Transverse colon (tissue), 4 donors: ENCODE data around the gene NCKAP5. TPM values are rescaled to one million over a fixed set of nuclear protein-coding genes. Genes with fewer than 3 reads are reported as not detected.

Experiments used
- DNase-seq: peaks from one replicate; pipeline ENCODE4 v3.0.0-alpha.2; 2019
- H3K27ac ChIP-seq, 4 donors: fragments of 200-600 bp; sonication (generic); 2 replicates each; pipeline ENCODE4 v1.5.1; 2016 to 2018; ENCODE audit warnings: inconsistent platforms in 4 of 4
- H3K27me3 ChIP-seq: fragments of 200-600 bp; sonication (generic); 2 replicates; pipeline ENCODE4 v1.5.1; 2017; ENCODE audit warnings: inconsistent platforms
- H3K36me3 ChIP-seq, 4 donors: fragments of 200-600 bp; sonication (generic); 2 replicates each; pipeline ENCODE4 v1.5.1; 2017 to 2019; ENCODE audit warnings: inconsistent platforms in 4 of 4
- H3K4me1 ChIP-seq, 4 donors: fragments of 200-600 bp; sonication (generic); 2 replicates each; pipeline ENCODE4 v1.5.1; 2017 to 2020; ENCODE audit warnings: inconsistent platforms in 4 of 4
- H3K4me3 ChIP-seq, 4 donors: fragments of 200-600 bp; sonication (generic); 1 replicate in 1 of 4; 2 replicates in 3 of 4; pipeline versions ENCODE4 v1.5.1 to v1.6.1; 2017 to 2019; ENCODE audit warnings: inconsistent platforms in 4 of 4
- H3K9me3 ChIP-seq, 2 donors: fragments of 200-600 bp; sonication (generic); 2 replicates each; pipeline ENCODE4 v1.5.1; 2017 to 2019; ENCODE audit warnings: inconsistent platforms in 2 of 2
- EP300 ChIP-seq: sonication (generic); formaldehyde crosslinking; IDR thresholded peaks from one replicate; pipeline ENCODE4 v1.6.1; 2017; ENCODE audit warnings: antibody characterized with exemption, low read depth
- POLR2A ChIP-seq: fragments of 450-650 bp; IDR thresholded peaks from one replicate; pipeline ENCODE4 v1.6.1; 2016; ENCODE audit warnings: antibody characterized with exemption, mild to moderate bottlenecking, moderate library complexity
- POLR2AphosphoS5 ChIP-seq, 3 donors: sonication (generic); formaldehyde crosslinking; IDR thresholded peaks; one replicate each; pipeline ENCODE4 v1.6.1; 2016; ENCODE audit warnings: antibody characterized with exemption in 3 of 3
- WGBS, 2 donors: methylation state at CpG; one replicate each; pipeline ENCODE4 v1.1.5; 2018; ENCODE audit warnings: low coverage in 1 of 2; 5-methylcytosine and 5-hydroxymethylcytosine counted together
- in situ Hi-C, 4 donors: fragments of 200-750 bp; cut with MboI; loops; one replicate each; pipeline versions ENCODE4 v1.15.0 to v1.15.1; 2017; ENCODE audit warnings: low sequenced_read_pairs in 3 of 4, low pct_ligation_motif_present in 1 of 4, low pct_unique_long_range_greater_than_20kb in 1 of 4
- intact Hi-C: fragments of 100-400 bp; cut with DNase I; formaldehyde crosslinking; loops from one replicate; pipeline ENCODE4 v1.15.1; 2023; ENCODE audit warnings: low total_unique reads
- total RNA-seq, 4 donors: library from RNA; depleted of rRNA; stranded (reverse); fragments of >200 nt; gene quantifications; one replicate each; pipeline ENCODE4 v1.1.0, GENCODE V29; 2016
- TF ChIP-seq, protein P1 (sequence below), 5 experiments: fragments of 200-600 bp in 3 of 5; fragments of 450-650 bp in 2 of 5; sonication (generic) in 3 of 5; IDR thresholded peaks; 1 replicate in 2 of 5; 2 replicates in 3 of 5; pipeline ENCODE4 v1.5.1; 2016 to 2017; ENCODE audit warnings: antibody characterized with exemption in 5 of 5, inconsistent platforms in 3 of 5, mild to moderate bottlenecking in 2 of 5, moderate library complexity in 1 of 5

Gene NCKAP5
- total RNA-seq, 4 donors from 2014 or later, result 1.1 to 10.9 (median 5.0) TPM

DNA sequence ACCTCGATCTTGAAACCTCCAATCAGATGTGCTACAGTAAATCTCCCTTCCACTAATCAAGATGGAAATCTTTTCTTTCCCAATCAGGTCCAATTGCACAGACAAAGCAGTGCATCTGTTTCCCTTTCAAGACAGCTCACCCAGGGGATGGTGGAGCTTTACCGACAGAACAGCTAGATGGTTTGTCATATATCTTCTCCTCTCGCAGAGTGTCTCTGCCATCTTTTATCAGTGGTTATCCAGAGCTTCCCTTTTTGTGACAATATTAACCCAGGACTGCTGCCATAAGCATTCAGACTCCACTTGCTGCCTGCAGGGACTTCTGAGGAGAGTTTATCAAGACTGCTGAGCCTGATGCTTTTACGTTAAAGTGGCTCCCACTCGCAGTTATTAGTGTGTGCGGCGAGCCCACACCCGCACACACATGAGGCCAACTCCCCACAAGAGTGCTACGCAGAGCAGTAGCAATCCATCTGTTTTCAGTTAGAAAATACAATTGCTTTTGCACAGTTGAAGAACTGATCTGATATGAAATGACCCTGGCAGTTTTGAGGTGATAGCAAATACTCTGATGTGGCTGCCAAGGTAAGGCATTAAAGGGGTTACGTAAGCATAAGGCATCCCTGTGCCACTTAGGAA is 398.9 kb downstream of the NCKAP5 start:
- in situ Hi-C loops (loop anchor here in 3 of 4 donors (10.0 to 25.0 kb wide), 4 partner anchors 507 to 907 kb away; partner anchors contain the start of gene LYPD1 (in 1 of the 3)), intact Hi-C loops (no loop called here)
- H3K27me3 ChIP-seq, result no peaks in the 10 kb centered on the region
- H3K4me3 ChIP-seq, result no peak overlapping the region
- WGBS, 2 donors, result 53 to 63% methylated on average over 4 to 10 of the region's 10 CpGs
- no peaks in the 10 kb centered on the region for H3K36me3 ChIP-seq
- TF ChIP-seq, protein P1, sequence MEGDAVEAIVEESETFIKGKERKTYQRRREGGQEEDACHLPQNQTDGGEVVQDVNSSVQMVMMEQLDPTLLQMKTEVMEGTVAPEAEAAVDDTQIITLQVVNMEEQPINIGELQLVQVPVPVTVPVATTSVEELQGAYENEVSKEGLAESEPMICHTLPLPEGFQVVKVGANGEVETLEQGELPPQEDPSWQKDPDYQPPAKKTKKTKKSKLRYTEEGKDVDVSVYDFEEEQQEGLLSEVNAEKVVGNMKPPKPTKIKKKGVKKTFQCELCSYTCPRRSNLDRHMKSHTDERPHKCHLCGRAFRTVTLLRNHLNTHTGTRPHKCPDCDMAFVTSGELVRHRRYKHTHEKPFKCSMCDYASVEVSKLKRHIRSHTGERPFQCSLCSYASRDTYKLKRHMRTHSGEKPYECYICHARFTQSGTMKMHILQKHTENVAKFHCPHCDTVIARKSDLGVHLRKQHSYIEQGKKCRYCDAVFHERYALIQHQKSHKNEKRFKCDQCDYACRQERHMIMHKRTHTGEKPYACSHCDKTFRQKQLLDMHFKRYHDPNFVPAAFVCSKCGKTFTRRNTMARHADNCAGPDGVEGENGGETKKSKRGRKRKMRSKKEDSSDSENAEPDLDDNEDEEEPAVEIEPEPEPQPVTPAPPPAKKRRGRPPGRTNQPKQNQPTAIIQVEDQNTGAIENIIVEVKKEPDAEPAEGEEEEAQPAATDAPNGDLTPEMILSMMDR (IDR thresholded peaks at IDR 0.05), result no peak
- TF ChIP-seq EP300 (no peak), POLR2A (no peak), POLR2AphosphoS5 (IDR thresholded peaks at IDR 0.05) (no peak)
- H3K9me3 ChIP-seq, result no peaks in the 10 kb centered on the region
- H3K4me1 ChIP-seq, result no peaks in the 10 kb centered on the region
- H3K27ac ChIP-seq, result no peak overlapping the region
- no peak for DNase-seq

DNA sequence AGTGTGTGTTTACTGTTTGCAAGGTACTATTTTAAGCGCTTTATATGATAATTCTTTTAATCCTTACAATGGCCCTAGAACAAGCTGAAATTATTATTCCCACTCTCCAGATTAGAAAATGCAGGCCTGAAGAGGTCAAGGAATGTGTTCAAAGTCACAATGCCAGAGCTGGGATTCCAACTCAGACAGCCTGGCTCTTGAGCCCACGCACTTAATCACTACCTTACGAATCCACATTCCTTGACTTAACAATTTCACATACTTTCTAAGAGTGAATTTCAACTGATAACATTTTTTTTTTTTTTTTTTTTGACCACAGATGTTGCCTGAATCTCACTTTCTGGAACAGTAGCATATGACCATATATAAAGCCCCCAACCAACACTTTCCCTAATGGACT is 400.3 kb downstream of the NCKAP5 start:
- no peaks in the 10 kb centered on the region for H3K9me3 ChIP-seq
- TF ChIP-seq POLR2AphosphoS5 (IDR thresholded peaks at IDR 0.05), result no peak
- TF ChIP-seq POLR2A, result no peak
- TF ChIP-seq, protein P1 (IDR thresholded peaks at IDR 0.05), result no peak
- no peak for TF ChIP-seq EP300
- no peaks in the 10 kb centered on the region for H3K36me3 ChIP-seq
- no peak overlapping the region for H3K4me3 ChIP-seq
- in situ Hi-C loops, result loop anchor here in 3 of 4 donors (10.0 to 25.0 kb wide), 4 partner anchors 506 to 906 kb away; partner anchors contain the start of gene LYPD1 (in 1 of the 3)
- no peak for DNase-seq
- H3K4me1 ChIP-seq, result no peaks in the 10 kb centered on the region
- WGBS, 2 donors, result 97 to 100% methylated on average over 3 of the region's 3 CpGs
- intact Hi-C loops, result no loop called here
- H3K27ac ChIP-seq, result no peak overlapping the region
- no peaks in the 10 kb centered on the region for H3K27me3 ChIP-seq

DNA sequence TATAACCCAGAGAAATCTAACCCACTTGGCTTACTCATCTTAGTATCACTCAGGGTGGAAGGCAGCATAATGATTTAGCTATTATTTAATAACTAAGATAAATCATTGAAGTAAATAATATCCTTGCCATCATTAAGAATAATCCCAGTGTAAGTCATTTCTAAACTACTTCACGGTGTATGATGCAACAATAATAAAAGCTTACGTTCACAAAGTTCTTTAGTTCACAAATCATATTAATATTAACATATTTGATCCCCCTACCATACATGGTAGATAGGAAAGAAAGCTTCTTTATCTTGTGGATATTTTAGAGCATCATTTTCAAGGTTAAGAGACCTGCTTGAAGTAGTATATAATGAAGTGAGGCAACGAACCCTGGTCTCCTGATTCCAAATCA is 401.0 kb downstream of the NCKAP5 start:
- Histone ChIP-seq H3K36me3 (no peaks in the 10 kb centered on the region), H3K27ac (no peak overlapping the region), H3K27me3 (no peaks in the 10 kb centered on the region), H3K4me1 (no peaks in the 10 kb centered on the region), H3K9me3 (no peaks in the 10 kb centered on the region), H3K4me3 (no peak overlapping the region)
- in situ Hi-C loops (loop anchor here in 3 of 4 donors (10.0 to 25.0 kb wide), 4 partner anchors 505 to 905 kb away; partner anchors contain the start of gene LYPD1 (in 1 of the 3)), intact Hi-C loops (no loop called here)
- DNase-seq, result no peak
- 71 to 76% methylated on average over 3 of the region's 3 CpGs for WGBS, 2 donors
- TF ChIP-seq POLR2AphosphoS5 (IDR thresholded peaks at IDR 0.05) (no peak), POLR2A (no peak), EP300 (no peak)
- TF ChIP-seq, protein P1 (IDR thresholded peaks at IDR 0.05), result no peak

DNA sequence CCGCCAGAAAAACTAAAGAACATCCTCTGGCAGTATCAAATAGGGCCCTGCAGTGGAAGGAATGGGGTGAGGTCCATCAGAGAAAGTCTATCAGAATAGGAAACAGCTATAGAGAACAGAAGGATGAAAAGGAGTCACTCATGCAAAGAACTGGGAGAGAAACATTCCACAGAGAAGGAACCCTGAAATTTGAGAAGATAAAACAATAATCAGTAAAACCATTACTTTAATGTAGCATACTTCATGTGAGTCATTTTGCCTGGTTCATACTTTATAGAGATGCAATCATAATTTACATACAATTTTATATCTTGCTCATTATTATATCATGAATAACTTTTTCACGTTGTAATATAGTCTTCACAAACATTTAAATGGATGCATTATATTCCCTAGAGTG is 402.2 kb downstream of the NCKAP5 start:
- WGBS, 2 donors, result 68 to 72% methylated on average over 2 of the region's 2 CpGs

More for the DNA sequence above, 402.2 kb downstream of the NCKAP5 start:
- Histone ChIP-seq H3K27ac (no peak overlapping the region), H3K4me3 (no peak overlapping the region), H3K27me3 (no peaks in the 10 kb centered on the region), H3K9me3 (no peaks in the 10 kb centered on the region), H3K36me3 (no peaks in the 10 kb centered on the region), H3K4me1 (no peaks in the 10 kb centered on the region)
- no peak for DNase-seq
- TF ChIP-seq, protein P1 (IDR thresholded peaks at IDR 0.05), result no peak
- TF ChIP-seq POLR2A (no peak), EP300 (no peak), POLR2AphosphoS5 (IDR thresholded peaks at IDR 0.05) (no peak)
- intact Hi-C loops, result no loop called here
- in situ Hi-C loops, result loop anchor here in 3 of 4 donors (10.0 to 25.0 kb wide), 4 partner anchors 504 to 904 kb away; partner anchors contain the start of gene LYPD1 (in 1 of the 3)
